GM12873 (cell line): Measurements from ENCODE around the gene ASB2.
A peak's percentile ranks its signal among the peaks of the same experiment; 100 is the strongest.

Experiments used
- CTCF ChIP-seq: IDR thresholded peaks from 2 replicates; pipeline ENCODE4 v1.5.1; 2012; ENCODE audit warnings: low read depth, mild to moderate bottlenecking, moderate library complexity, low read length, control low read depth; ENCODE audit not compliant: insufficient read depth; ENCODE audit errors: missing control alignments

Gene ASB2

GRCh38 chr14:94010625-94011024, 34.3 kb upstream of the ASB2 start:
- TF ChIP-seq CTCF = no peak

GRCh38 chr14:94009767-94010166, 33.4 kb upstream of the ASB2 start:
- TF ChIP-seq CTCF = no peak

- TF ChIP-seq CTCF = no peak
Measured at GRCh38 chr14:94008234-94008633, 31.9 kb upstream of the ASB2 start.

- TF ChIP-seq CTCF = peak; percentile 70
Measured at GRCh38 chr14:94005324-94006073, 29.1 kb upstream of the ASB2 start.

GRCh38 chr14:94004015-94004414, 27.6 kb upstream of the ASB2 start:
- TF ChIP-seq CTCF = no peak

- no peak for TF ChIP-seq CTCF
Measured at GRCh38 chr14:94003397-94003796, 27.0 kb upstream of the ASB2 start.

GRCh38 chr14:94001501-94002396, 25.4 kb upstream of the ASB2 start:
- peak; percentile 99 for TF ChIP-seq CTCF
